ENCODE results near the gene KLRC1. TPM values are rescaled to one million over a fixed set of nuclear protein-coding genes. Genes with fewer than 3 reads are reported as not detected.
"Not testable (repeated sequence)": the region's sequence is repeated elsewhere in the genome, so short reads cannot be mapped to it uniquely, and the experiment has no call there.

The KLRC1 gene
- total and polyA plus RNA-seq, 5 donors from 2014 or later = 0.17 to 0.24 TPM; not detected in 3

GRCh38 chr12:10397296-10397695 lies 55.9 kb downstream of the KLRC1 start:
- peaks cover 10% of the 10 kb centered on the region for H3K27me3 Mint-ChIP-seq
- H3K36me3 Mint-ChIP-seq = no peaks in the 10 kb centered on the region
- no peak overlapping the region for H3K27ac Mint-ChIP-seq
- ATAC-seq (ENCODE audit: low read depth in 2 of 2) (no peak), DNase-seq (no peak)
- Histone ChIP-seq H3K4me1 (ENCODE audit: control insufficient read depth, insufficient read depth, low read length, poor library complexity, severe bottlenecking) (no peaks in the 10 kb centered on the region), H3K9me3 (ENCODE audit: control insufficient read depth in 2 of 2, low read length in 2 of 2) (no peaks in the 10 kb centered on the region), H3K27ac (ENCODE audit: insufficient read depth, low read length, poor library complexity, severe bottlenecking) (no peak overlapping the region), H3K36me3 (ENCODE audit: control insufficient read depth, insufficient read depth, low read length) (no peaks in the 10 kb centered on the region), H3K27me3 (ENCODE audit: control insufficient read depth, insufficient read depth, low read length) (peaks cover 3% of the 10 kb centered on the region), H3K4me3 (ENCODE audit: low read depth, low read length) (no peak overlapping the region)
- no peaks in the 10 kb centered on the region for H3K9me3 Mint-ChIP-seq
- H3K4me1 Mint-ChIP-seq = peaks cover 0 to 4% (median 0%) of the 10 kb centered on the region in 4 donors
- H3K4me3 Mint-ChIP-seq = no peak overlapping the region

DNA sequence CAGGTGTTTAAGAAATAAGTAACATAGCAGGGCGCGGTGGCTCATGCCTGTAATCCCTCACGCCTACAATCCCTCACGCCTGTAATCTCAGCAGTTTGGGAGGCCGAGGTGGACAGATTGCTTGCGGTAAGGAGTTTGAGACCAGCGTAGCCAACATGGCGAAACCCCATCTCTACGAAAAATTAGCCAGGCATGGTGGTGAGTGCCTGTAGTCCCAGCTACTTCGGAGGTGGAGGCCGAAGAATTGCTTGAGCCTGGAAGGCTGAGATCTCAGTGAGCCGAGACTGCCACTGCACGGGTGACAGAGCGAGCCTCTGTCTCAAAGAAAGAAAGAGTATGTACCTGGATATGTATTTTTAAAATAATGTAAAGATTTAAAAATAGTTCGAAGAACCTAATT lies 57.0 kb downstream of the KLRC1 start:
- not testable (repeated sequence) for DNase-seq; H3K4me1 ChIP-seq (ENCODE audit: control insufficient read depth, insufficient read depth, low read length, poor library complexity, severe bottlenecking); H3K4me1 Mint-ChIP-seq; H3K27ac ChIP-seq (ENCODE audit: insufficient read depth, low read length, poor library complexity, severe bottlenecking); H3K36me3 Mint-ChIP-seq; H3K9me3 Mint-ChIP-seq; H3K4me3 ChIP-seq (ENCODE audit: low read depth, low read length); H3K27ac Mint-ChIP-seq; H3K9me3 ChIP-seq (ENCODE audit: control insufficient read depth in 2 of 2, low read length in 2 of 2); H3K4me3 Mint-ChIP-seq; H3K27me3 ChIP-seq (ENCODE audit: control insufficient read depth, insufficient read depth, low read length); H3K36me3 ChIP-seq (ENCODE audit: control insufficient read depth, insufficient read depth, low read length); ATAC-seq (ENCODE audit: low read depth in 2 of 2)
- H3K27me3 Mint-ChIP-seq = peaks cover 10% of the 10 kb centered on the region

Other genes starting within 250 kb of the KLRC1 start
- gene GABARAPL1, start 240.5 kb downstream of the KLRC1 start, total RNA-seq = 170 TPM
- gene GABARAPL1, start 240.5 kb downstream of the KLRC1 start, polyA plus RNA-seq = 10 to 100 TPM; 19.4 to 21.8 (median 19.7) TPM
- 0.20 TPM for gene KLRD1, start 145.5 kb downstream of the KLRC1 start, total RNA-seq
- 1 to 10 TPM in 1 of 4 donors, under 1 TPM in 3; 0.01 to 1.9 (median 0.24) TPM for gene KLRD1, start 145.5 kb downstream of the KLRC1 start, polyA plus RNA-seq
- gene KLRK1, start 63.3 kb downstream of the KLRC1 start, total RNA-seq = 2.7 TPM
- 1 to 10 TPM in 3 of 4 donors, under 1 TPM in 1; 0.98 to 2.8 (median 2.3) TPM for gene KLRK1, start 63.3 kb downstream of the KLRC1 start, polyA plus RNA-seq
- gene KLRC4, start 43.6 kb downstream of the KLRC1 start, total RNA-seq = not detected
- gene KLRC4, start 43.6 kb downstream of the KLRC1 start, polyA plus RNA-seq = not detected
- gene KLRC3, start 32.8 kb downstream of the KLRC1 start, total RNA-seq = not detected
- gene KLRC3, start 32.8 kb downstream of the KLRC1 start, polyA plus RNA-seq = not detected
- gene KLRC2, start 17.4 kb downstream of the KLRC1 start, total RNA-seq = not detected
- gene KLRC2, start 17.4 kb downstream of the KLRC1 start, polyA plus RNA-seq = not detected
- 0.62 TPM for gene EIF2S3B, start 52.5 kb upstream of the KLRC1 start, total RNA-seq
- under 1 TPM; 0.15 to 0.76 (median 0.45) TPM for gene EIF2S3B, start 52.5 kb upstream of the KLRC1 start, polyA plus RNA-seq
- gene MAGOHB, start 160.2 kb upstream of the KLRC1 start, total RNA-seq = 13.8 TPM
- 10 to 100 TPM; 34.3 to 53.8 (median 42.9) TPM for gene MAGOHB, start 160.2 kb upstream of the KLRC1 start, polyA plus RNA-seq
- gene STYK1, start 220.7 kb upstream of the KLRC1 start, total RNA-seq = not detected
- not detected for gene STYK1, start 220.7 kb upstream of the KLRC1 start, polyA plus RNA-seq

Measured in CD4-positive, CD25-positive, alpha-beta regulatory T cell (primary cell).